Middle frontal gyrus (tissue), 1 donor: ENCODE results near the gene SAMD4A.

Experiments
- DNase-seq: peaks from one replicate; pipeline ENCODE4 v3.0.0-alpha.2; 2015; ENCODE audit warnings: low spot score; ENCODE audit errors: extremely low spot score

The SAMD4A gene

GRCh38 chr14:54700717-54701116, 133.8 kb downstream of the SAMD4A start:
- DNase-seq: no peak

DNA sequence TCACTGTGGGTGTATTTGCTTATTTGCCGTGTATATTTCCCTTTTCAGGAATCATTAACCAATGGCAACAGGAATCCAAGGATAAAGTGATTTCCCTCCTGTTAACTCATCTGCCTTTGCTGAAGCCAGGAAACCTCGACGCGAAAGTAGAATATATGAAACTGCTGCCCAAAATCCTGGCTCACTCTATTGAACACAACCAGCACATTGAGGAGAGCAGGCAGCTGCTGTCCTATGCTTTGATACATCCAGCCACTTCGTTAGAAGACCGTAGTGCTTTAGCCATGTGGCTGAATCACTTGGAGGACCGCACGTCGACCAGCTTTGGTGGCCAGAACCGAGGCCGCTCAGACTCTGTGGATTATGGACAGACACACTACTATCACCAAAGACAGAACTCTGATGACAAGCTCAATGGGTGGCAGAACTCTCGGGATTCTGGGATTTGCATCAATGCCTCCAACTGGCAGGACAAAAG, 135.1 kb downstream of the SAMD4A start:
- DNase-seq: no peak

DNA sequence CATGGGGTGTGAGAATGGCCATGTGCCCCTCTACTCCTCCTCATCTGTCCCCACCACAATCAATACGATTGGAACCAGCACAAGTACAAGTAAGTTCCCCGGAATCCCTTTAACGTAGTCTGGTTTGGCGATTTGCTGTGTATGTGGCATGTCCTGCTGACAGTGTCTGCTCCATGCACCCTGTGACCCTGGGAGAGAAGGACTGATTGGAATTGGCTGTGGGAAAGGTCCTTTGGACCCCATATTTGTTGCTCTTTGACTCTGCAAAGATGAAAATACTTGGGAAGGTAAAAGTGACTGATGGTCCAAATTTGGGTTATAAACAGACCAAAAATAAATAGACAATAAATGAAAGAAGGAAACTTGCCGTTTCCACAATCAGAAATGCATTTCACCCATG, 135.6 kb downstream of the SAMD4A start:
- DNase-seq: no peak

GRCh38 chr14:54703082-54703481, 136.2 kb downstream of the SAMD4A start:
- DNase-seq: no peak

- DNase-seq: no peak
Observed at GRCh38 chr14:54703724-54704123, 136.8 kb downstream of the SAMD4A start.

DNA sequence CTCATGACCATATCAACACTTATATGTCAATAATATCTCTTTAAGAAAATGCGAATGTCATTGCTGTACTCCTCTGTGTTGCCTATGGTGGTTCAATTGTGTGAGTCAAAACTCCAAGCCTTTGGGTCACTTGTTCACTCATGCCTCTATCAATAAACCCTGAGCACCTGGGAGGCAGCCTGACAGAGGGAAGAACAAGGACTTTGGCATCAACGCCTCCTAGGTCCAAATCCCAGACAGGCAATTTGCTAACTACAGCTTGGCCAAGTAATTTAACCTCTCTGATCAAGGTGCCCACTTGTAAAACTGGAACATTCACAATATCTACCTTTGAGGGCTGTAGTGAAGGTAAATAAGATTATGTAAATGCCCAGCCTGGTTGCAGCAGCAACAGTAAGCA, 137.8 kb downstream of the SAMD4A start:
- no peak for DNase-seq

- DNase-seq: no peak
Observed at GRCh38 chr14:54706769-54707168, 139.8 kb downstream of the SAMD4A start.

DNA sequence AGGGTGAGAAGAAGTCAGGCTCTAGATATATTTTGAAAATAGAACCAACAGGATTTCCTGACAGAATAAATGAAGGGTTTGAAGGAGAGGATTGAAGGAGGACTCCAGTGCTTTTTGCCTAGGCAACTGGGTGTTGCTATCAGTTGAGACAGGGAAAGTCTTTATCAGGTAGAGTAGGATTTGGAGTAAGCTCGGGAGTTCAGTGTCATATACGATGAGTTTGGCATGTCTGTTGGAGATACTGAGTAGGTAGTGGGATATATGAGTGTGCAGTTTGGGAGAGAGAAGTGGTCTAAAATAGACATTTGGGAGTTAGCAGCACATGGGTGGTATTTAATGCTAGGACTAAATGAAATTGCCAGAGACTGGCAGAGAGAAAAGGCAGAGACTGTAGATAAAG, 141.2 kb downstream of the SAMD4A start:
- no peak for DNase-seq

DNA sequence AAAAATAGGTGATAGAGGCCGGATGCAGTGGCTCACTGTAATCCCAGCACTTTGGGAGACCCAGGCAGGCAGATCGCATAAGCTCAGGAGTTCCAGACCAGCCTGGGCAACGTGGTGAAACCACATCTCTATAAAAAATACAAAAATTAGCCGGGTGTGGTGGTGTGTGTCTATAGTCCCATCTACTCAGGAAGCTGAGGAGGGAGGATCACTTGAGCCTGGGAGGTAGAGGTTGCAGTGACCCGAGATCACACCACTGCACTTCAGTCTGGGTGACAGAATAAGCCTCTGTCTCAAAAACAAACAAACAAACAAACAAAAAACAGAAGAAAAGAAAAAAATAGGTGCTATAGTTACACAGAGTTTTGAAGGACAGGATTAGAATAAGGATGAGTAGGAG, 142.1 kb downstream of the SAMD4A start:
- no peak for DNase-seq

DNA sequence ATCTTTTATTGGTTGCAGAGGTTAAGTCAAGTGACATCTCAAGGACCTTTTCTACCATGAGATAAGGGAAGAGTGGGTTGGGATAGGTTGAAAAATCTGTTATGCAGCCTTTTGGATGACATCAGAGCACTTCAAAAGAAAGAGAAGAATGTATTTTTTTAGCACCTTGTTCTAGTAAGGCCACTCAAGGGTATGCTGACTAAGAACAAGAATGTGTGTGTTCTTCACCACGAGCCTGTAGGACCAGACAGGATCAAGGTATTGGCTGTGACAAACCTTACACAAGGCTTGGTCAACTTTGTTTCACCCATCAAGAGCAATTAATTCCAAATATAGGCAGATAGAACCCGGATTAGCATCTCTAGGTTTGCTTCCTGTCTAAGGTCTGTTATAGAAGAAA, 142.5 kb downstream of the SAMD4A start:
- DNase-seq: no peak

DNA sequence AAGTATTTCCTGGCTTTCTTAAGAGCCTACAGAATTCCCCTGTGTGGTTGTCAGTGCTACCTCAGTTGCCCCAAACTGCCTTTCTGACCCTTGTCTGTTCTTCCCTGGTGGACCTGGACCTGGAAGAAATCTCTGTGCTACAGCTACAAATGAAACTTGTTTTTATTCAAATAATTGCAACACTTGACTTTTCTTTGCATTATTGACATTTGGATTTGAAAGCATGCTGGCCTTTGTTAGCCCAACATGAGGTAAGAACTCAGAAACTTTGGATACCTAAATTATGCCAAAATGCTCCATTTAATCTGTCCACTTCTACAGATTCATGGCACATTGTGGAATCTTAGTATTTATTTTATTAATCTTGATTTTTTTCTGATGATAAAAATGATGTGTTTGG, 142.9 kb downstream of the SAMD4A start:
- no peak for DNase-seq

DNA sequence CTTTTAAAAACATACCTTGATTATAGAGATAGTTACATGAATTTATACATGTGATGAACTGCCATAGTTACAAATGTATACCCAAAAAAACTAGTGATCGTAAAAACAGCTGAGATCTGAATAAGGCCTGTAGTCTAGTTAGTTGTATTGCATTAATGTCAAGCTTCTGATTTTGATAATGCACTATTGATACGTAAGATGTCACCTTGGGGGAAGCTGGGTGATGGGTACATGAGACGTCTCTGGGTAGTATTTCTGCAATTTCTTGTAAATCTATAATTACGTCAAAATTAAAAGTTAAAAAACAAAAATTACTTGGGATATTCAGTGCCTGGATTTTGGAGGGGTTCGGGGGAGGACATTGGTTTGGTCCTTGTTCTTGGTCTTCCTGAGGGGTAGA, 144.4 kb downstream of the SAMD4A start:
- no peak for DNase-seq

GRCh38 chr14:54711812-54712464, 145.0 kb downstream of the SAMD4A start:
- DNase-seq: no peak

DNA sequence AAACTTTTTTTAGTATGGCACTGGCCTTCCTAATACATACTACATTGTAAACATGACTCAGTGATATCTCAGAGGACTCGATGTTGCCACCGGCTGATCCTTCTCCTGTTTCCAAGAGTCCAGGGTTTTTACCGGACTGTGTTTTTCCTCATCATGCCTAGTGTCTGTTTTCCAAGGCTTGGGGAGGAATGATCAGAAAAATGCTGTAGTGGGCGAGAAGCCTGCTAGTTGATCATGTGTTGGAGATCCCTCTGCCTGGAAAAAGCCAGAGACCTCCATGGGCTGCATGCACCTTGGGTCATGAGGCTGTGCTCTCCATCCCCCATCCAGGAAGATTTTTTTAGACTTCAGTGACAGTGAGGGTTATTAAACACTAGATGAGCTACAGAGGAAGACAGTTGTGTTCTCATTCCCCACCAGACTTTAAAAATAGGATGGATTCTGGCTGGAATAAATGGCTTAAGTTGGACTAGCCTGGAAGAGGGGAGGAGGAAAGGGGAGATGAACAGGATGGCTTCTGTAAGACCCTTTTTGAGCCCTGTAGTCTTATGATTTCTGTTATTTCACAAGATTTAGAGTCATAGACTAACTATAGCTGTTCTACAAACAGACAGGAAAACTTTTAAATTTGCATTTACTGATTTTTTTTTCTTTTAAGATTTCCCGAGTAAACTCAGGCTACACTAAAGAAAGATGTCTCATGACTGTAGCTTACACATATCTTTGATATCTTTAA, 145.7 kb downstream of the SAMD4A start:
- no peak for DNase-seq

- DNase-seq: no peak
Observed at GRCh38 chr14:54713379-54713778, 146.5 kb downstream of the SAMD4A start.

DNA sequence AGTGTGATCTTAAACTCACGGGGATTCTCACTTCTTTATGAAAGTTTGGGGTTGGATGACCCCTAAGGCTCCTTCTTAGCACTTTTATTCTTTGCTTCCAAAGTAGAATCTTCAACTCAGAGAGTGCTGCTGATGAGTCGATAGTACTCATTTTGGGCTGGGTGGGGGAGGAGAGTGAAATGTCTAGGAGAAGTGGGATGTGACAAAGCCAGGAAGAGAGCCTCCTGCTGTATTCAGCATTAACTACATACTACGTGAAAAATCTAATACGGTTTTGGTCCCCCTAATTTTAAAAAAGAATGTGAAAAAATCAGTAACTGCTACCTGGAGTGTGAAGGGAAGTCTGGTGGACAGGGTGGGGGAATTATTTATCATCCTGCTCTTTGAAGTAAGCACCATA, 148.3 kb downstream of the SAMD4A start:
- no peak for DNase-seq

DNA sequence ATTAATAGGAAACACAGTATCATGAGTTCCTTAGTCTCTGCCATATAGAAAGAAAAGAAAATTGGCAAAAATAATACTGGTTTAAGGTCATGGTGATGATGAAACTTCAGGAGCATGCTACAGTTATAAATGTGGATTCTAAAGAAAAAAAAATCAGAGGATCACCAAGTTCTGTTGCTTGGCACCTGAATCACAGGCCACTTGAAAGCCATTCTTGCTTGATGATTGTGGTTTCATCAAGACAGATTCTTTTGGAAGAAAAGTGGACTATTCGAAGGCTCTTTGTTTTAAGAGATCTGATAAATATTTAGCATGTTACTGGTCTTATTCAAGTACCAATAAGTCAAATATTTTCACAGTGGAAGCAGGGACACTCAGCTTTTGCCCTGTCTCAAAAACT, 148.9 kb downstream of the SAMD4A start:
- DNase-seq: no peak

DNA sequence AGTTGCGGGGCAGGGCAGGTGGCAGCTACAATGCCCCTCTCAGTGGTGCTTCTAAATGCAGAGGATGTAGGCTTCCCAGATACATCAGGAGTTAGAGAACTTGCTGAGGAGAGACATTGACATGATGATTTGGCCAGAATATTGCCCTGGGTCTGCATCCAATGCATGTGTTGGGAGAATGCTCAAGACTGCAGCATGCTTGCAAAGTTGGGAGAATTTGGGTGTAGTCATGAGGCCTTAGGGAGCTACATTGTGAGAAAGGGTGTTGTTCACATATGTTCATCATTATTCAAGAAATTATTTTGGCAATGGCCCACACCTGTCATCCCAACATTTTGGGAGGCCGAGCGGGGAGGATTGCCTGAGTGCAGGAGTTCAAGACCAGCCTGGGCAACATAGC, 149.9 kb downstream of the SAMD4A start:
- no peak for DNase-seq

DNA sequence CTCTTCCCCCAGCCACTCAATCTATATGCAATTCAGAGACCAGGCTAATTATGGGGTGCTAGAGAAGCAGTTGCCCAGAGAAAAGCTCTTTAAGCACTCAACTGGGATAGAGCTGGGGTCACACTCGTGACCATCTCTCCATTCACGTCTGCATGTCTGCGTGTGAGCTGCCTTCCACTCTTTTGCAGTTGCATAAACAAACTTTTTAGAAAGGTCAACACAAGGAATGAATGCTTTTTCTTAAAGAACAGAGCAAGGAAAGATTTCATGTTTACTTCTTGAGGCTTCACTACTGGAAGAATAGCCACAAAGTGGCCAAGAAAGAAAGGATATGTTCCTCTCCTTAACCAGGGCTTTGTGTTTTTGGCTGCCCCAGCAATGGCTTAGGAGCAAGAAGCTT, 151.1 kb downstream of the SAMD4A start:
- DNase-seq: no peak

DNA sequence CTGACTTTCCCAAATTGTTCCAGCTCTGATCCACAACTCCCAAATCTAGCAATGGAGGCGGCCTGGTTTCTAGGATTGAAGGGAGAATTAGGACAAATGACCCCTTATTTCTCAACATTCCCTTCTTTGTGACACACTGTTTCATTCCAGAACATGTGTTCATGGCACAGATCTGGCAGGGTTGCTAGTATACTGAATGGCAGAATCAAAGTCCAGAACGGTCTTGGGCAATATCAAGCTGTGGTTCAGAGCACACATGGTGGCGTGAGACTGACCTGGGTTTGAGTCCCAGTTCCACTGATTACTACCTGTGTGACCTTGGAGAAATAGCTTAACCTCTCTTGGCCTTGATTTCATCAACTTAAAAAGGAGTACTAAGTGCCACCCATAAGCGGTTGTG, 152.5 kb downstream of the SAMD4A start:
- DNase-seq: no peak

DNA sequence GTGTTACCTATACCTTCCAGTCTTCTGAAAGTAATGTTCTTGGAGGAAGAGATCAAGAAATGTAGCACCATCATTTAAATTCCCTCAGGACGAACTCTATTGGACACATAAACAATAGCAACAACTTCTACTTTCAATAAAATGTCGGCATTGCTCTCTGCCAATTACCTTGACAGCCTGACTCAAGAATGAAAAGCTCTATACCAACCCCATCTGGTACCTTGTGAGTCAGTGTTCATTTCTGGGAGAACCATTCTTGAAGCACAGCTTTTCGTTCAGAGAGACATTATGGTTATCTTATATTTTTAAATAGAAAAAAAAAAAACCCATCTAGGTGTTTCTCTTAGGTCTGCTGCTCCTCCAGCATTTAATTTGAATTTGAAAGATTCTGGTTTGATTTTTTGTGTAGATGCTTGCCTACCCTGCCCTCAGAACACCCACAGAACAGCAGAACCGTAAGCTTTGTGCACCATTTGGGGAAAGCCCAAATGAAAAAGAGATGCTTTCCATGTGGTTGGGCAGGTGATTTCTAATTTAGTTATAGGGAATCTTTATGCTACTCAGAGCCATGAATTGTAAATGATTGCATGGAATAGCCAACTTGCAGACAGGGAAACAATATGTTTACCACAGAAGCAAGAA, 156.0 kb downstream of the SAMD4A start:
- DNase-seq: no peak

- no peak for DNase-seq
Observed at GRCh38 chr14:54724123-54724522, 157.2 kb downstream of the SAMD4A start.
